T-helper 1 cell treated with Interleukin-12 subunit alpha and Interleukin-12 subunit beta and Interleukin-4 antibody, amounts not matched to agents 30 μg/mL and 1 μg/mL, for 36 hours (primary cell): ENCODE results near the gene DLGAP3.
A peak's percentile ranks its signal among the peaks of the same experiment; 100 is the strongest.
"Not testable (repeated sequence)": the region's sequence is repeated elsewhere in the genome, so short reads cannot be mapped to it uniquely, and the experiment has no call there.

Experiments used
- H3K27ac Mint-ChIP-seq: one replicate; pipeline ENCODE4 v1.8.0; 2021; ENCODE audit warnings: mild to moderate bottlenecking, mixed read lengths
- H3K27me3 Mint-ChIP-seq: one replicate; pipeline ENCODE4 v1.8.0; 2021; ENCODE audit warnings: low read depth, mixed read lengths
- H3K36me3 Mint-ChIP-seq: one replicate; pipeline ENCODE4 v1.8.0; 2021; ENCODE audit warnings: low read depth, mixed read lengths
- H3K4me1 Mint-ChIP-seq: one replicate; pipeline ENCODE4 v1.8.0; 2021; ENCODE audit warnings: low read depth, mixed read lengths
- H3K4me3 Mint-ChIP-seq: one replicate; pipeline ENCODE4 v1.8.0; 2021; ENCODE audit warnings: mild to moderate bottlenecking, moderate library complexity, mixed read lengths
- H3K9me3 Mint-ChIP-seq: one replicate; pipeline ENCODE4 v1.8.0; 2021; ENCODE audit warnings: mixed read lengths

The DLGAP3 gene

GRCh38 chr1:34950428-34950827, 21.0 kb upstream of the DLGAP3 start:
- H3K27me3 Mint-ChIP-seq, result peaks cover 10% of the 10 kb centered on the region
- H3K4me3 Mint-ChIP-seq, result no peak overlapping the region

GRCh38 chr1:34948739-34949138, 19.3 kb upstream of the DLGAP3 start:
- not testable (repeated sequence) for H3K4me3 Mint-ChIP-seq, H3K4me1 Mint-ChIP-seq, H3K9me3 Mint-ChIP-seq, H3K27ac Mint-ChIP-seq, H3K27me3 Mint-ChIP-seq, H3K36me3 Mint-ChIP-seq

More at GRCh38 chr1:34950428-34950827, 21.0 kb upstream of the DLGAP3 start:
- Mint-ChIP-seq H3K27ac (no peak overlapping the region), H3K9me3 (peaks cover 3% of the 10 kb centered on the region), H3K4me1 (no peaks in the 10 kb centered on the region), H3K36me3 (no peaks in the 10 kb centered on the region)

- peaks cover 14% of the 10 kb centered on the region for H3K27me3 Mint-ChIP-seq
- not testable (repeated sequence) for H3K36me3 Mint-ChIP-seq, H3K9me3 Mint-ChIP-seq, H3K4me3 Mint-ChIP-seq, H3K27ac Mint-ChIP-seq, H3K4me1 Mint-ChIP-seq
Measured at GRCh38 chr1:34947641-34948314, 18.3 kb upstream of the DLGAP3 start.

- peaks cover 22% of the 10 kb centered on the region for H3K27me3 Mint-ChIP-seq
Measured at GRCh38 chr1:34946211-34946610, 16.8 kb upstream of the DLGAP3 start.

GRCh38 chr1:34941798-34942197, 12.3 kb upstream of the DLGAP3 start:
- not testable (repeated sequence) for H3K9me3 Mint-ChIP-seq, H3K27ac Mint-ChIP-seq, H3K4me1 Mint-ChIP-seq, H3K4me3 Mint-ChIP-seq, H3K36me3 Mint-ChIP-seq
- H3K27me3 Mint-ChIP-seq, result peaks cover 33% of the 10 kb centered on the region

More at GRCh38 chr1:34946211-34946610, 16.8 kb upstream of the DLGAP3 start:
- Mint-ChIP-seq H3K9me3 (no peaks in the 10 kb centered on the region), H3K4me1 (no peaks in the 10 kb centered on the region), H3K36me3 (no peaks in the 10 kb centered on the region), H3K4me3 (no peak overlapping the region), H3K27ac (no peak overlapping the region)

GRCh38 chr1:34930702-34931071, 1.2 kb upstream of the DLGAP3 start:
- H3K36me3 Mint-ChIP-seq, result no peaks in the 10 kb centered on the region
- H3K9me3 Mint-ChIP-seq, result no peaks in the 10 kb centered on the region
- peaks cover 5% of the 10 kb centered on the region for H3K4me1 Mint-ChIP-seq
- no peak overlapping the region for H3K27ac Mint-ChIP-seq
- peaks cover 61% of the 10 kb centered on the region for H3K27me3 Mint-ChIP-seq
- H3K4me3 Mint-ChIP-seq, result no peak overlapping the region

- peaks cover 61% of the 10 kb centered on the region for H3K27me3 Mint-ChIP-seq
- H3K9me3 Mint-ChIP-seq, result no peaks in the 10 kb centered on the region
- no peak overlapping the region for H3K4me3 Mint-ChIP-seq
- H3K36me3 Mint-ChIP-seq, result no peaks in the 10 kb centered on the region
- H3K27ac Mint-ChIP-seq, result no peak overlapping the region
- peaks cover 5% of the 10 kb centered on the region for H3K4me1 Mint-ChIP-seq
Measured at GRCh38 chr1:34929853-34930701, 627 bp upstream of the DLGAP3 start.

- no peak overlapping the region for H3K27ac Mint-ChIP-seq
- H3K27me3 Mint-ChIP-seq, result peaks cover 66% of the 10 kb centered on the region
- peak overlapping the region; percentile 71 for H3K4me3 Mint-ChIP-seq
- no peaks in the 10 kb centered on the region for H3K36me3 Mint-ChIP-seq
- no peaks in the 10 kb centered on the region for H3K9me3 Mint-ChIP-seq
- H3K4me1 Mint-ChIP-seq, result peaks cover 5% of the 10 kb centered on the region
Measured at GRCh38 chr1:34928699-34929496, 552 bp downstream of the DLGAP3 start.

GRCh38 chr1:34928066-34928696, 1.3 kb downstream of the DLGAP3 start:
- peaks cover 66% of the 10 kb centered on the region for H3K27me3 Mint-ChIP-seq
- peaks cover 5% of the 10 kb centered on the region for H3K4me1 Mint-ChIP-seq
- H3K9me3 Mint-ChIP-seq, result no peaks in the 10 kb centered on the region
- H3K27ac Mint-ChIP-seq, result no peak overlapping the region
- no peaks in the 10 kb centered on the region for H3K36me3 Mint-ChIP-seq
- H3K4me3 Mint-ChIP-seq, result peak overlapping the region; percentile 71

- Mint-ChIP-seq H3K36me3 (no peaks in the 10 kb centered on the region), H3K4me1 (peaks cover 5% of the 10 kb centered on the region), H3K27me3 (peaks cover 63% of the 10 kb centered on the region), H3K27ac (no peak overlapping the region), H3K4me3 (no peak overlapping the region), H3K9me3 (no peaks in the 10 kb centered on the region)
Measured at GRCh38 chr1:34927316-34927715, 2.1 kb downstream of the DLGAP3 start.

GRCh38 chr1:34926894-34927293, 2.6 kb downstream of the DLGAP3 start:
- Mint-ChIP-seq H3K27ac (no peak overlapping the region), H3K36me3 (no peaks in the 10 kb centered on the region), H3K27me3 (peaks cover 63% of the 10 kb centered on the region), H3K9me3 (no peaks in the 10 kb centered on the region), H3K4me1 (peaks cover 5% of the 10 kb centered on the region), H3K4me3 (no peak overlapping the region)

- Mint-ChIP-seq H3K4me3 (no peak overlapping the region), H3K36me3 (no peaks in the 10 kb centered on the region), H3K9me3 (no peaks in the 10 kb centered on the region), H3K27ac (no peak overlapping the region), H3K4me1 (peaks cover 5% of the 10 kb centered on the region), H3K27me3 (peaks cover 59% of the 10 kb centered on the region)
Measured at GRCh38 chr1:34926156-34926555, 3.3 kb downstream of the DLGAP3 start.

- Mint-ChIP-seq H3K36me3 (no peaks in the 10 kb centered on the region), H3K9me3 (no peaks in the 10 kb centered on the region), H3K4me3 (no peak overlapping the region), H3K27me3 (peaks cover 55% of the 10 kb centered on the region), H3K4me1 (peaks cover 5% of the 10 kb centered on the region), H3K27ac (no peak overlapping the region)
Measured at GRCh38 chr1:34925730-34926129, 3.7 kb downstream of the DLGAP3 start.

GRCh38 chr1:34924759-34925555, 4.5 kb downstream of the DLGAP3 start:
- H3K4me3 Mint-ChIP-seq, result no peak overlapping the region
- H3K27ac Mint-ChIP-seq, result no peak overlapping the region
- no peaks in the 10 kb centered on the region for H3K36me3 Mint-ChIP-seq
- peaks cover 59% of the 10 kb centered on the region for H3K27me3 Mint-ChIP-seq
- no peaks in the 10 kb centered on the region for H3K9me3 Mint-ChIP-seq
- H3K4me1 Mint-ChIP-seq, result peaks cover 5% of the 10 kb centered on the region
